HFF-Myc (cell line): ENCODE measurements around the gene SLC12A6.

Experiments used
- DNase-seq: peaks from one replicate; pipeline ENCODE4 v3.0.0-alpha.2; 2011; ENCODE audit warnings: low read depth; ENCODE audit errors: extremely low read depth
- H3K4me3 ChIP-seq: replicated peaks from 2 replicates; pipeline ENCODE4 v1.5.1; 2011; ENCODE audit warnings: low read depth, mild to moderate bottlenecking, control low read depth, low read length
- CTCF ChIP-seq: IDR thresholded peaks from 2 replicates; pipeline ENCODE4 v1.5.1; 2012; ENCODE audit warnings: mild to moderate bottlenecking, low read depth, low read length, control low read depth; ENCODE audit errors: missing control alignments

The SLC12A6 gene

GRCh38 chr15:34264076-34264475 lies 73.5 kb downstream of the SLC12A6 start:
- no peak overlapping the region for H3K4me3 ChIP-seq
- no peak for DNase-seq
- no peak for TF ChIP-seq CTCF

GRCh38 chr15:34262362-34262761 lies 75.2 kb downstream of the SLC12A6 start:
- no peak for TF ChIP-seq CTCF
- no peak for DNase-seq

GRCh38 chr15:34259566-34259965 lies 78.0 kb downstream of the SLC12A6 start:
- H3K4me3 ChIP-seq, result no peak overlapping the region
- TF ChIP-seq CTCF, result no peak

More at GRCh38 chr15:34262362-34262761, 75.2 kb downstream of the SLC12A6 start:
- H3K4me3 ChIP-seq, result no peak overlapping the region

GRCh38 chr15:34258151-34258550 lies 79.4 kb downstream of the SLC12A6 start:
- DNase-seq, result no peak
- H3K4me3 ChIP-seq, result no peak overlapping the region
- TF ChIP-seq CTCF, result no peak

More at GRCh38 chr15:34259566-34259965, 78.0 kb downstream of the SLC12A6 start:
- no peak for DNase-seq

GRCh38 chr15:34252545-34252944 lies 85.0 kb downstream of the SLC12A6 start:
- no peak overlapping the region for H3K4me3 ChIP-seq
- DNase-seq, result no peak
- TF ChIP-seq CTCF, result no peak

GRCh38 chr15:34248190-34248589 lies 89.4 kb downstream of the SLC12A6 start:
- no peak overlapping the region for H3K4me3 ChIP-seq
- no peak for DNase-seq
- no peak for TF ChIP-seq CTCF

GRCh38 chr15:34246276-34246976 lies 91.2 kb downstream of the SLC12A6 start:
- H3K4me3 ChIP-seq, result no peak overlapping the region
- TF ChIP-seq CTCF, result no peak
- no peak for DNase-seq
